ENCODE measurements around the gene TMTC1. TPM values are rescaled to one million over a fixed set of nuclear protein-coding genes. Genes with fewer than 3 reads are reported as not detected.

Gene TMTC1
- total and polyA plus RNA-seq, 2 donors (not counting 1 experiment from before 2014, with no cell fraction given) = 62.2 to 222 TPM

DNA sequence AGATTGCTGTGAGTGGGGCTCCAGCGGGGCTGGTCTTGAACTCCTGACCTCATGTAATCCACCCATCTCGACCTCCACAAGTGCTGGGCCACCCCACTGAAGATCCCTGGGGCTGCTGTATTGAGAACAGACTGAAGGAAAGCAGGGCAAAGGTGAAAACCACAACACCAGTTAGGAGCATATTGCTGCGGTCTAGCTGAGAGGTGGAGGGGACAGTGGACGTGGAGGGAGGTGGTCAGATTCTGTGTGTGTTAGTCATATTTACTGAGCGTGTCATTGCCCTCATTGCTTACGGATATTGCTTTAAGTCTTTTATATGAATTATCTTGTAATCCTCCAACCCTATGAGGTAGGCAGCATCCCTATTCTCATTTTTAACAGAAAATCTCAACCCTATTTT lies 217.3 kb downstream of the TMTC1 start:
- Histone ChIP-seq H3K4me1 (ENCODE audit: control insufficient read depth, extremely low read depth, insufficient read depth, low read length) (peaks cover 12% of the 10 kb centered on the region), H3K9ac (ENCODE audit: insufficient read depth, low read length) (no peak overlapping the region), H2AFZ (ENCODE audit: low read length) (no peak overlapping the region), H3K4me2 (ENCODE audit: extremely low read depth, insufficient read depth, low read length) (no peak overlapping the region), H3K9me3 (ENCODE audit: control insufficient read depth, insufficient read depth, low read depth, low read length) (no peaks in the 10 kb centered on the region), H3K79me2 (ENCODE audit: control insufficient read depth, insufficient read depth, low read length) (no peaks in the 10 kb centered on the region), H3K27me3 (ENCODE audit: control insufficient read depth, insufficient read depth, low read length) (no peaks in the 10 kb centered on the region), H4K20me1 (ENCODE audit: control insufficient read depth, extremely low read depth, insufficient read depth, low read length) (no peaks in the 10 kb centered on the region), H3K36me3 (ENCODE audit: control insufficient read depth, insufficient read depth, low read length) (no peaks in the 10 kb centered on the region), H3K27ac (ENCODE audit: insufficient read depth, low read length) (no peak overlapping the region), H3K4me3 (replicated peaks in 1 of 4; ENCODE audit: control extremely low read depth in 1 of 4, insufficient read depth in 1 of 4, low read depth in 3 of 4, low read length in 4 of 4) (no peak overlapping the region)
- DNase-seq (ENCODE audit: low read depth in 2 of 2) = peak; percentile 83
- TF ChIP-seq, protein P1, sequence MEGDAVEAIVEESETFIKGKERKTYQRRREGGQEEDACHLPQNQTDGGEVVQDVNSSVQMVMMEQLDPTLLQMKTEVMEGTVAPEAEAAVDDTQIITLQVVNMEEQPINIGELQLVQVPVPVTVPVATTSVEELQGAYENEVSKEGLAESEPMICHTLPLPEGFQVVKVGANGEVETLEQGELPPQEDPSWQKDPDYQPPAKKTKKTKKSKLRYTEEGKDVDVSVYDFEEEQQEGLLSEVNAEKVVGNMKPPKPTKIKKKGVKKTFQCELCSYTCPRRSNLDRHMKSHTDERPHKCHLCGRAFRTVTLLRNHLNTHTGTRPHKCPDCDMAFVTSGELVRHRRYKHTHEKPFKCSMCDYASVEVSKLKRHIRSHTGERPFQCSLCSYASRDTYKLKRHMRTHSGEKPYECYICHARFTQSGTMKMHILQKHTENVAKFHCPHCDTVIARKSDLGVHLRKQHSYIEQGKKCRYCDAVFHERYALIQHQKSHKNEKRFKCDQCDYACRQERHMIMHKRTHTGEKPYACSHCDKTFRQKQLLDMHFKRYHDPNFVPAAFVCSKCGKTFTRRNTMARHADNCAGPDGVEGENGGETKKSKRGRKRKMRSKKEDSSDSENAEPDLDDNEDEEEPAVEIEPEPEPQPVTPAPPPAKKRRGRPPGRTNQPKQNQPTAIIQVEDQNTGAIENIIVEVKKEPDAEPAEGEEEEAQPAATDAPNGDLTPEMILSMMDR (conservative IDR thresholded peaks at IDR 0.05 in 1 of 2, IDR thresholded peaks at IDR 0.05 in 1 of 2; ENCODE audit: low read depth in 1 of 2, low read length in 2 of 2) = no peak
- TF ChIP-seq EZH2 (IDR thresholded peaks at IDR 0.05; ENCODE audit: low read length, missing control alignments) = no peak

DNA sequence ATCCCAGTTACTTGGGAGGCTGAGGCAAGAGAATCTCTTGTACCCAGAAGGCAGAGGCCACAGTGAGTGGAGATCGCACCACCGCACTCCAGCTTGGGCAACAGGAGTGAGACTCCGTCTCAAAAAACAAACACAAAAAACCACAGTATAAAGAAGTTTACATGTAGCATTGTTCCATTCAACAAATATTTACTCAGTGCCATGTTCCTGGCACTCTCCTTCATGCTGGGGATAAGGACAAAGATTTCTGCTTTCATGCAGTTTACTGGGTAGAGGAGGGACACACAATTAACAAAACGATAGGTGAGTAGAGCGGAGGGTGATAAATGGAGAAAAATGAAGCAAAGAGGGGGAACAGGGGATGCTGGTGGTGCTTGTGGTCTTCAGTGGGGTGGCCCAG lies 218.0 kb downstream of the TMTC1 start:
- H3K27me3 ChIP-seq (ENCODE audit: control insufficient read depth, insufficient read depth, low read length) = no peaks in the 10 kb centered on the region
- no peaks in the 10 kb centered on the region for H3K36me3 ChIP-seq (ENCODE audit: control insufficient read depth, insufficient read depth, low read length)
- no peak for DNase-seq (ENCODE audit: low read depth in 2 of 2)
- no peak overlapping the region for H3K9ac ChIP-seq (ENCODE audit: insufficient read depth, low read length)
- peaks cover 12% of the 10 kb centered on the region for H3K4me1 ChIP-seq (ENCODE audit: control insufficient read depth, extremely low read depth, insufficient read depth, low read length)
- H2AFZ ChIP-seq (ENCODE audit: low read length) = no peak overlapping the region
- no peak overlapping the region for H3K27ac ChIP-seq (ENCODE audit: insufficient read depth, low read length)
- TF ChIP-seq, protein P1 (conservative IDR thresholded peaks at IDR 0.05 in 1 of 2, IDR thresholded peaks at IDR 0.05 in 1 of 2; ENCODE audit: low read depth in 1 of 2, low read length in 2 of 2) = no peak
- TF ChIP-seq EZH2 (IDR thresholded peaks at IDR 0.05; ENCODE audit: low read length, missing control alignments) = no peak
- H3K79me2 ChIP-seq (ENCODE audit: control insufficient read depth, insufficient read depth, low read length) = no peaks in the 10 kb centered on the region
- H3K9me3 ChIP-seq (ENCODE audit: control insufficient read depth, insufficient read depth, low read depth, low read length) = no peaks in the 10 kb centered on the region
- H3K4me2 ChIP-seq (ENCODE audit: extremely low read depth, insufficient read depth, low read length) = no peak overlapping the region
- H4K20me1 ChIP-seq (ENCODE audit: control insufficient read depth, extremely low read depth, insufficient read depth, low read length) = no peaks in the 10 kb centered on the region
- no peak overlapping the region for H3K4me3 ChIP-seq (replicated peaks in 1 of 4; ENCODE audit: control extremely low read depth in 1 of 4, insufficient read depth in 1 of 4, low read depth in 3 of 4, low read length in 4 of 4)

DNA sequence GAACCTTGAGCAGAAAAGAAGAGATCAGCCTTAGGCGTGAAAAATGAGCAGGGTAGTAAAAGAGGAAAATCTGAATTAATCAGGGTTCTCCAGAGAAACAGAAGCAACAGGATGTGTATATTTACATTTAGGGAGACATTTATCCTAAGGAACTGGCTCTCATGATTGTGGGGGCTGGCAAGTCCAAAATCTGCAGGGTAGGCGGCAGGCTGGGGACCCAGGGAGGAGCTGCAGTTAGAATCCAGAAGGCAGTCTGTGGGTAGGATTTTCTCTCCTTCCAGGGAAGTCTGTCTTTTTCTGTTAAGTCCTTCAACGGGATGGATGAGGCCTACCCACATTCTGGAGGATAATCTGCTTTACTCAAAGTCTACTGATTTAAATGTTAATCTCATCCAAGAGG lies 218.8 kb downstream of the TMTC1 start:
- no peaks in the 10 kb centered on the region for H3K36me3 ChIP-seq (ENCODE audit: control insufficient read depth, insufficient read depth, low read length)
- H3K4me2 ChIP-seq (ENCODE audit: extremely low read depth, insufficient read depth, low read length) = no peak overlapping the region
- DNase-seq (ENCODE audit: low read depth in 2 of 2) = no peak
- no peak overlapping the region for H3K4me3 ChIP-seq (replicated peaks in 1 of 4; ENCODE audit: control extremely low read depth in 1 of 4, insufficient read depth in 1 of 4, low read depth in 3 of 4, low read length in 4 of 4)
- H3K79me2 ChIP-seq (ENCODE audit: control insufficient read depth, insufficient read depth, low read length) = no peaks in the 10 kb centered on the region
- H3K4me1 ChIP-seq (ENCODE audit: control insufficient read depth, extremely low read depth, insufficient read depth, low read length) = peaks cover 12% of the 10 kb centered on the region
- no peak overlapping the region for H3K27ac ChIP-seq (ENCODE audit: insufficient read depth, low read length)
- TF ChIP-seq, protein P1 (conservative IDR thresholded peaks at IDR 0.05 in 1 of 2, IDR thresholded peaks at IDR 0.05 in 1 of 2; ENCODE audit: low read depth in 1 of 2, low read length in 2 of 2) = no peak
- no peak for TF ChIP-seq EZH2 (IDR thresholded peaks at IDR 0.05; ENCODE audit: low read length, missing control alignments)
- H3K9ac ChIP-seq (ENCODE audit: insufficient read depth, low read length) = no peak overlapping the region
- no peaks in the 10 kb centered on the region for H3K27me3 ChIP-seq (ENCODE audit: control insufficient read depth, insufficient read depth, low read length)
- H2AFZ ChIP-seq (ENCODE audit: low read length) = no peak overlapping the region
- H4K20me1 ChIP-seq (ENCODE audit: control insufficient read depth, extremely low read depth, insufficient read depth, low read length) = no peaks in the 10 kb centered on the region
- no peaks in the 10 kb centered on the region for H3K9me3 ChIP-seq (ENCODE audit: control insufficient read depth, insufficient read depth, low read depth, low read length)
